Immature natural killer cell (primary cell): ENCODE measurements around the gene ABCC4. TPM values are rescaled to one million over a fixed set of nuclear protein-coding genes. Genes with fewer than 3 reads are reported as not detected.
"Not testable (repeated sequence)": the region's sequence is repeated elsewhere in the genome, so short reads cannot be mapped to it uniquely, and the experiment has no call there.

ENCODE experiments used
- DNase-seq, 3 donors: peaks; one replicate each; pipeline ENCODE4 v3.0.0; 2022; ENCODE audit warnings: mixed read lengths in 1 of 3
- H3K27ac Mint-ChIP-seq, 6 donors: one replicate each; pipeline ENCODE4 v1.8.0; 2020; ENCODE audit warnings: mixed read lengths in 6 of 6, mild to moderate bottlenecking in 5 of 6, inconsistent platforms in 4 of 6, moderate library complexity in 3 of 6
- H3K27me3 Mint-ChIP-seq, 3 donors: one replicate each; pipeline ENCODE4 v1.8.0; 2020 to 2021; ENCODE audit warnings: low read depth in 3 of 3, mild to moderate bottlenecking in 3 of 3, mixed read lengths in 3 of 3, moderate library complexity in 3 of 3, inconsistent platforms in 1 of 3
- H3K36me3 Mint-ChIP-seq, 3 donors: one replicate each; pipeline ENCODE4 v1.8.0; 2020; ENCODE audit warnings: mixed read lengths in 3 of 3, inconsistent platforms in 2 of 3, mild to moderate bottlenecking in 2 of 3
- H3K4me1 Mint-ChIP-seq, 2 donors: one replicate each; pipeline ENCODE4 v1.8.0; 2020; ENCODE audit warnings: inconsistent platforms in 2 of 2, mild to moderate bottlenecking in 2 of 2, mixed read lengths in 2 of 2, moderate library complexity in 1 of 2
- H3K4me3 Mint-ChIP-seq, 5 donors: one replicate each; pipeline ENCODE4 v1.8.0; 2020; ENCODE audit warnings: mild to moderate bottlenecking in 5 of 5, mixed read lengths in 5 of 5, inconsistent platforms in 3 of 5, moderate library complexity in 3 of 5
- H3K9me3 Mint-ChIP-seq, 6 donors: one replicate each; pipeline ENCODE4 v1.8.0; 2020; ENCODE audit warnings: mild to moderate bottlenecking in 6 of 6, mixed read lengths in 6 of 6, inconsistent platforms in 4 of 6, moderate library complexity in 3 of 6
- polyA plus RNA-seq, 3 donors: library from polyadenylated mRNA; unstranded; fragments of 300-500 nt; fragmentation: Illumina TruSeq; gene quantifications; one replicate each; pipeline ENCODE4 v1.2.3, GENCODE V29; 2021

The ABCC4 gene
- polyA plus RNA-seq, 3 donors from 2014 or later = 2.8 to 3.9 (median 3.0) TPM

GRCh38 chr13:95284436-95284835, 16.8 kb downstream of the ABCC4 start:
- H3K27ac Mint-ChIP-seq = no peak overlapping the region
- H3K4me3 Mint-ChIP-seq = no peak overlapping the region
- DNase-seq = no peak
- H3K9me3 Mint-ChIP-seq = no peaks in the 10 kb centered on the region
- no peaks in the 10 kb centered on the region for H3K27me3 Mint-ChIP-seq
- no peaks in the 10 kb centered on the region for H3K4me1 Mint-ChIP-seq
- H3K36me3 Mint-ChIP-seq = no peaks in the 10 kb centered on the region

- peaks cover 0 to 7% (median 0%) of the 10 kb centered on the region in 3 donors for H3K36me3 Mint-ChIP-seq
- no peaks in the 10 kb centered on the region for H3K4me1 Mint-ChIP-seq
- no peak for DNase-seq
- H3K4me3 Mint-ChIP-seq = no peak overlapping the region
- H3K9me3 Mint-ChIP-seq = no peaks in the 10 kb centered on the region
- no peak overlapping the region for H3K27ac Mint-ChIP-seq
- H3K27me3 Mint-ChIP-seq = no peaks in the 10 kb centered on the region
These were observed 22.2 kb downstream of the ABCC4 start for GRCh38 chr13:95279016-95279415.

GRCh38 chr13:95276037-95276505, 25.2 kb downstream of the ABCC4 start:
- Mint-ChIP-seq H3K4me1 (no peaks in the 10 kb centered on the region), H3K27ac (no peak overlapping the region), H3K4me3 (no peak overlapping the region), H3K36me3 (peaks cover 0 to 7% (median 0%) of the 10 kb centered on the region in 3 donors), H3K27me3 (no peaks in the 10 kb centered on the region), H3K9me3 (no peaks in the 10 kb centered on the region)
- DNase-seq = no peak

GRCh38 chr13:95275322-95276036, 25.8 kb downstream of the ABCC4 start:
- Mint-ChIP-seq H3K9me3 (no peaks in the 10 kb centered on the region), H3K4me3 (no peak overlapping the region), H3K27ac (no peak overlapping the region), H3K36me3 (peaks cover 0 to 7% (median 0%) of the 10 kb centered on the region in 3 donors), H3K27me3 (no peaks in the 10 kb centered on the region), H3K4me1 (no peaks in the 10 kb centered on the region)
- DNase-seq = no peak

GRCh38 chr13:95273592-95274132, 27.6 kb downstream of the ABCC4 start:
- not testable (repeated sequence) for H3K9me3 Mint-ChIP-seq, H3K27ac Mint-ChIP-seq, H3K4me1 Mint-ChIP-seq, DNase-seq, H3K4me3 Mint-ChIP-seq, H3K36me3 Mint-ChIP-seq, H3K27me3 Mint-ChIP-seq

- H3K4me1 Mint-ChIP-seq, H3K36me3 Mint-ChIP-seq, H3K27ac Mint-ChIP-seq, H3K4me3 Mint-ChIP-seq, H3K9me3 Mint-ChIP-seq, H3K27me3 Mint-ChIP-seq, DNase-seq: not testable (repeated sequence)
These were observed 29.2 kb downstream of the ABCC4 start for GRCh38 chr13:95272076-95272475.

- no peaks in the 10 kb centered on the region for H3K9me3 Mint-ChIP-seq
- H3K27ac Mint-ChIP-seq = no peak overlapping the region
- H3K36me3 Mint-ChIP-seq = peaks cover 14 to 16% (median 15%) of the 10 kb centered on the region in 3 donors
- no peak for DNase-seq
- H3K4me3 Mint-ChIP-seq = no peak overlapping the region
- peaks cover 4 to 8% of the 10 kb centered on the region in 2 donors for H3K4me1 Mint-ChIP-seq
- H3K27me3 Mint-ChIP-seq = no peaks in the 10 kb centered on the region
These were observed 31.5 kb downstream of the ABCC4 start for GRCh38 chr13:95269756-95270155.

- not testable (repeated sequence) for H3K27ac Mint-ChIP-seq, H3K4me1 Mint-ChIP-seq, H3K27me3 Mint-ChIP-seq, H3K4me3 Mint-ChIP-seq, H3K9me3 Mint-ChIP-seq, DNase-seq
- peaks cover 20 to 22% (median 21%) of the 10 kb centered on the region in 3 donors for H3K36me3 Mint-ChIP-seq
These were observed 32.7 kb downstream of the ABCC4 start for GRCh38 chr13:95268343-95269065.

- peaks cover 20 to 22% (median 21%) of the 10 kb centered on the region in 3 donors for H3K36me3 Mint-ChIP-seq
- no peak for DNase-seq
- no peak overlapping the region for H3K27ac Mint-ChIP-seq
- no peak overlapping the region for H3K4me3 Mint-ChIP-seq
- no peaks in the 10 kb centered on the region for H3K9me3 Mint-ChIP-seq
- peaks cover 4 to 8% of the 10 kb centered on the region in 2 donors for H3K4me1 Mint-ChIP-seq
- peaks cover 0 to 4% (median 0%) of the 10 kb centered on the region in 3 donors for H3K27me3 Mint-ChIP-seq
These were observed 33.4 kb downstream of the ABCC4 start for GRCh38 chr13:95267662-95268342.

- peak overlapping the region in 1 of 6 donors; percentile 38 for H3K27ac Mint-ChIP-seq
These were observed 37.0 kb downstream of the ABCC4 start for GRCh38 chr13:95264225-95264624.

GRCh38 chr13:95262837-95263384, 38.3 kb downstream of the ABCC4 start:
- peaks cover 0 to 7% (median 0%) of the 10 kb centered on the region in 3 donors for H3K27me3 Mint-ChIP-seq
- peaks cover 21 to 24% (median 22%) of the 10 kb centered on the region in 3 donors for H3K36me3 Mint-ChIP-seq
- DNase-seq = no peak
- no peak overlapping the region for H3K4me3 Mint-ChIP-seq
- no peaks in the 10 kb centered on the region for H3K4me1 Mint-ChIP-seq
- H3K9me3 Mint-ChIP-seq = no peaks in the 10 kb centered on the region
- no peak overlapping the region for H3K27ac Mint-ChIP-seq

More at GRCh38 chr13:95264225-95264624, 37.0 kb downstream of the ABCC4 start:
- Mint-ChIP-seq H3K4me3 (no peak overlapping the region), H3K4me1 (no peaks in the 10 kb centered on the region), H3K9me3 (no peaks in the 10 kb centered on the region), H3K27me3 (peaks cover 0 to 6% (median 0%) of the 10 kb centered on the region in 3 donors), H3K36me3 (peaks cover 18 to 22% (median 20%) of the 10 kb centered on the region in 3 donors)
- no peak for DNase-seq

- H3K9me3 Mint-ChIP-seq = no peaks in the 10 kb centered on the region
- DNase-seq = no peak
- H3K4me3 Mint-ChIP-seq = no peak overlapping the region
- H3K4me1 Mint-ChIP-seq = no peaks in the 10 kb centered on the region
- peaks cover 17 to 23% (median 19%) of the 10 kb centered on the region in 3 donors for H3K36me3 Mint-ChIP-seq
- H3K27ac Mint-ChIP-seq = no peak overlapping the region
- peaks cover 0 to 7% (median 0%) of the 10 kb centered on the region in 3 donors for H3K27me3 Mint-ChIP-seq
These were observed 39.3 kb downstream of the ABCC4 start for GRCh38 chr13:95261956-95262355.

GRCh38 chr13:95260031-95260525, 41.2 kb downstream of the ABCC4 start:
- DNase-seq = no peak
- Mint-ChIP-seq H3K36me3 (peaks cover 6 to 16% (median 10%) of the 10 kb centered on the region in 3 donors), H3K9me3 (no peaks in the 10 kb centered on the region), H3K4me1 (no peaks in the 10 kb centered on the region), H3K27ac (no peak overlapping the region), H3K27me3 (peaks cover 0 to 9% (median 0%) of the 10 kb centered on the region in 3 donors), H3K4me3 (no peak overlapping the region)
